ENCODE data around the gene CD300LB. TPM values are rescaled to one million over a fixed set of nuclear protein-coding genes. Genes with fewer than 3 reads are reported as not detected.

The CD300LB gene
- total RNA-seq, 2 experiments from 2014 or later, result not detected

- no peak overlapping the region for H3K4me3 ChIP-seq (ENCODE audit: low read depth, low read length, poor library complexity, severe bottlenecking)
- no peaks in the 10 kb centered on the region for H3K79me2 ChIP-seq (ENCODE audit: insufficient read depth, low read depth, low read length)
- intact Hi-C loops (cut with micrococcal nuclease; ENCODE audit: unreplicated experiment), result no loop called here
- H3K36me3 ChIP-seq (ENCODE audit: insufficient read depth, low read length), result no peaks in the 10 kb centered on the region
- no peaks in the 10 kb centered on the region for H3K9me2 ChIP-seq (ENCODE audit: insufficient read depth, low read length)
- H2AFZ ChIP-seq (ENCODE audit: low read length), result no peak overlapping the region
- no TSS peak for BruUV-seq (replicated peaks)
- no peak for TF ChIP-seq EZH2phosphoT487 (IDR thresholded peaks at IDR 0.05; ENCODE audit: borderline replicate concordance, low read depth, low read length)
- TF ChIP-seq, protein P1, sequence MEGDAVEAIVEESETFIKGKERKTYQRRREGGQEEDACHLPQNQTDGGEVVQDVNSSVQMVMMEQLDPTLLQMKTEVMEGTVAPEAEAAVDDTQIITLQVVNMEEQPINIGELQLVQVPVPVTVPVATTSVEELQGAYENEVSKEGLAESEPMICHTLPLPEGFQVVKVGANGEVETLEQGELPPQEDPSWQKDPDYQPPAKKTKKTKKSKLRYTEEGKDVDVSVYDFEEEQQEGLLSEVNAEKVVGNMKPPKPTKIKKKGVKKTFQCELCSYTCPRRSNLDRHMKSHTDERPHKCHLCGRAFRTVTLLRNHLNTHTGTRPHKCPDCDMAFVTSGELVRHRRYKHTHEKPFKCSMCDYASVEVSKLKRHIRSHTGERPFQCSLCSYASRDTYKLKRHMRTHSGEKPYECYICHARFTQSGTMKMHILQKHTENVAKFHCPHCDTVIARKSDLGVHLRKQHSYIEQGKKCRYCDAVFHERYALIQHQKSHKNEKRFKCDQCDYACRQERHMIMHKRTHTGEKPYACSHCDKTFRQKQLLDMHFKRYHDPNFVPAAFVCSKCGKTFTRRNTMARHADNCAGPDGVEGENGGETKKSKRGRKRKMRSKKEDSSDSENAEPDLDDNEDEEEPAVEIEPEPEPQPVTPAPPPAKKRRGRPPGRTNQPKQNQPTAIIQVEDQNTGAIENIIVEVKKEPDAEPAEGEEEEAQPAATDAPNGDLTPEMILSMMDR (conservative IDR thresholded peaks at IDR 0.05; ENCODE audit: low read length), result no peak
- CTCF ChIA-PET (ENCODE audit: unreplicated experiment), result no interaction called here
- no peaks in the 10 kb centered on the region for H3K9me3 ChIP-seq (ENCODE audit: low read length)
- H3K27ac ChIP-seq (ENCODE audit: low read depth, low read length, poor library complexity, severe bottlenecking), result no peak overlapping the region
- no peaks in the 10 kb centered on the region for H3K4me1 ChIP-seq (ENCODE audit: insufficient read depth, low read length, poor library complexity, severe bottlenecking)
- POLR2A ChIA-PET, result no interaction called here
- H3K4me2 ChIP-seq (ENCODE audit: low read length), result no peak overlapping the region
- DNase-seq (ENCODE audit: low spot score), result no peak
- no peaks in the 10 kb centered on the region for H4K20me1 ChIP-seq (ENCODE audit: insufficient read depth, low read length)
Observed at GRCh38 chr17:74547264-74547663, 16.0 kb upstream of the CD300LB start.

- H3K27ac ChIP-seq (ENCODE audit: low read depth, low read length, poor library complexity, severe bottlenecking), result no peak overlapping the region
- POLR2A ChIA-PET, result no interaction called here
- H3K9me3 ChIP-seq (ENCODE audit: low read length), result no peaks in the 10 kb centered on the region
- no peak overlapping the region for H3K4me2 ChIP-seq (ENCODE audit: low read length)
- intact Hi-C loops (cut with micrococcal nuclease; ENCODE audit: unreplicated experiment), result no loop called here
- no peaks in the 10 kb centered on the region for H3K79me2 ChIP-seq (ENCODE audit: insufficient read depth, low read depth, low read length)
- no peaks in the 10 kb centered on the region for H4K20me1 ChIP-seq (ENCODE audit: insufficient read depth, low read length)
- no peak for DNase-seq (ENCODE audit: low spot score)
- CTCF ChIA-PET (ENCODE audit: unreplicated experiment), result interaction anchor here (0.5 kb wide), 1 partner anchor 92 kb away, joined by 3 read pairs; no protein-coding TSS in a partner anchor
- H3K4me1 ChIP-seq (ENCODE audit: insufficient read depth, low read length, poor library complexity, severe bottlenecking), result no peaks in the 10 kb centered on the region
- no TSS peak for BruUV-seq (replicated peaks)
- H2AFZ ChIP-seq (ENCODE audit: low read length), result no peak overlapping the region
- TF ChIP-seq, protein P1 (conservative IDR thresholded peaks at IDR 0.05; ENCODE audit: low read length), result no peak
- TF ChIP-seq EZH2phosphoT487 (IDR thresholded peaks at IDR 0.05; ENCODE audit: borderline replicate concordance, low read depth, low read length), result no peak
- H3K4me3 ChIP-seq (ENCODE audit: low read depth, low read length, poor library complexity, severe bottlenecking), result no peak overlapping the region
- H3K36me3 ChIP-seq (ENCODE audit: insufficient read depth, low read length), result no peaks in the 10 kb centered on the region
- H3K9me2 ChIP-seq (ENCODE audit: insufficient read depth, low read length), result no peaks in the 10 kb centered on the region
Observed at GRCh38 chr17:74546586-74546985, 15.3 kb upstream of the CD300LB start.

GRCh38 chr17:74545843-74546230 lies 14.6 kb upstream of the CD300LB start, which contains the start of gene CD300C:
Gene CD300C (minus strand): TSS chr17:74546115. CDS start chr17:74545782, 333 bp downstream.
- DNase-seq (ENCODE audit: low spot score), result no peak
- H3K4me1 ChIP-seq (ENCODE audit: insufficient read depth, low read length, poor library complexity, severe bottlenecking), result no peaks in the 10 kb centered on the region
- no peak within 1 kb of the TSS for H2AFZ ChIP-seq (ENCODE audit: low read length)
- BruUV-seq (replicated peaks), result no TSS peak
- no peak within 1 kb of the TSS for H3K4me2 ChIP-seq (ENCODE audit: low read length)
- TF ChIP-seq EZH2phosphoT487 (IDR thresholded peaks at IDR 0.05; ENCODE audit: borderline replicate concordance, low read depth, low read length), result no peak
- TF ChIP-seq, protein P1 (conservative IDR thresholded peaks at IDR 0.05; ENCODE audit: low read length), result no peak
- H3K27ac ChIP-seq (ENCODE audit: low read depth, low read length, poor library complexity, severe bottlenecking), result no peak within 1 kb of the TSS
- no peaks in the 10 kb centered on the region for H3K36me3 ChIP-seq (ENCODE audit: insufficient read depth, low read length)
- H3K79me2 ChIP-seq (ENCODE audit: insufficient read depth, low read depth, low read length), result no peaks in the 10 kb centered on the region
- H4K20me1 ChIP-seq (ENCODE audit: insufficient read depth, low read length), result no peaks in the 10 kb centered on the region
- no peak within 1 kb of the TSS for H3K4me3 ChIP-seq (ENCODE audit: low read depth, low read length, poor library complexity, severe bottlenecking)
- H3K9me2 ChIP-seq (ENCODE audit: insufficient read depth, low read length), result no peaks in the 10 kb centered on the region
- ChIA-PET POLR2A (no interaction called here), CTCF (ENCODE audit: unreplicated experiment) (no interaction called here)
- no peaks in the 10 kb centered on the region for H3K9me3 ChIP-seq (ENCODE audit: low read length)
- intact Hi-C loops (cut with micrococcal nuclease; ENCODE audit: unreplicated experiment), result no loop called here

Data from OCI-LY7 (cell line).